HG03354 (cell line): Measurements from ENCODE around the gene GRK5.

Source experiments
- ATAC-seq: cut with Tn5 transposase; IDR thresholded peaks from one replicate; pipeline ENCODE4 v1.9.1; 2021; ENCODE audit warnings: mild to moderate bottlenecking; ENCODE audit not compliant: unreplicated experiment, poor library complexity, severe bottlenecking

Gene GRK5

DNA sequence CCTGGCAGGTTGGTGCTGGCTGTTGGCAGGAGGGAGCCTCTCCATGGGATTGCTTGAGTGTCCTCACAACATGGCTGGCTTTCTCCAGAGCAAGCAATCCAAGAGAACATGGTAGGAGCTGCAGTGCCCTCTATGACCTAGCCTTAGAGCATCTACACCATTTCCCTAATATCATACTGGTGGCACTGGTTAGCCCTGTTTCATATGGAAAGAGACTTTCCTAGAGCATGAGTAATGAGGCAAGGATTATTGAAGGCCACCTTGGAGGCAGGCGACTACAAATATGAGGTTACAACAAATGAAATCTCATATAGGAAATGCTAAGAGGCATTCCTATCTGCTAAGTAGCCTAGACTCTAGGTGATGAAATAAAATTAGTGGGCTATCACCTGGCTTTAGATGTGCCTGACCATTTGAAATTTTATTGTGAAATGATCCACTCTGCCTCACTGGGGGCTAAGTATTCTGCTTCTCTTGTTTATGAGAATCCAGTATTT lies 181.5 kb downstream of the GRK5 start:
- no peak for ATAC-seq

DNA sequence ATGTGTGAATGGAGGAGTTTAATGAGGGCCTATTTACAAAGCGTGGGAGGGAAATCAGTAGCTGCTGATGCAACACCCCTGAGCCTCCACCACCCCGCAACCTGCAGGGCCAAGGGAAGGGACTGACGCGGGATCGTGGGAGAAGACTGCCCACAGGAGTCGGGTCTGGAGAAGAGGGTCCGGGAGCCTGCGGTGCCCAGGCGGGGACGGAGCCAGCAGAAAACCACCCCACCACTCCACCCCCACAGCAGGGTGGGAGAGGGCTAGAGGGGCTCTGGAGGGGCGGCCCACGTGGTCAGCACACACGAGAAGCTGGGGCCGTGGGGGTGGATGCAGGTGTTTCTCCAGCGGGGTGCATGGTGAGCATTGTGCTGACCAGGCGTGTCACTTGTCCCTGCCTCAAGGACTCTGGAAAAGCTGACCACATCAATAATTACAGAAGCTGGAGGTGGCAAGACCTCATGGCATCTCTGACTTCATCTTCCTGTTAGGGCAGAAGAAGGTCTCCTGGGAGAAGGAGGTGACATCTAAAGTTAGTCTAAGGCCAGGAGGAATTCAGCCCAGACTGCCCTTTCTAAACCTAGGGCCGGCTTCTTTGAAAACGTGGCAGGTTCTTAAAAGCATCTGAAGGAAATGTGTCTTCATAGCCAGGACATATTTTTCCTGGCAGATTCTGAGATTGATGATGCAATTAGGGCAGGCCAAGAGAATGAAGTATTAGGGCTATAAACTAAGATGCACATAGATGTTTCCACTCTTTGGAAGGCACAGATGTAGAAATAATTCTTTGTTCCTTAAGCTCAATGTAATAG lies 184.3 kb downstream of the GRK5 start:
- ATAC-seq = no peak

DNA sequence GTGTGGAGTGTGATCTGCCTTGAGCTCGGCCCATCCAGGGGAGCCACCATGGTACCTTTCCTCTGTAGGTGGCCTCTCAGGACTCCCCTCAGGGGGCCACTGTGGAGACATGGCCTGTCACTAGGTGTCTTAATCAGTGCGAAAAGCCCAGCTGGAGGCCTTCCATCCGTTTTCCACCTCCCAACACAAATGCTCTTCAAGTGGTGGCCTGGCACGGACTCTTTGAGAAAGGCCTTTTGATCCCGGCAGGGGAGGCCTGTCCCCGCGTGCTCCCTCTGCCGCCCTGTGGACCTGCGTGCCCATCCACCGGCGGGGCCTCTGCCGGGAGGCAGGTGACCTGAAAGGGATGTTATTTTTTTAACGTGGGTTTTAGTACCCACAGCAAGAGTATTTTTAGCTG lies 185.6 kb downstream of the GRK5 start:
- no peak for ATAC-seq

DNA sequence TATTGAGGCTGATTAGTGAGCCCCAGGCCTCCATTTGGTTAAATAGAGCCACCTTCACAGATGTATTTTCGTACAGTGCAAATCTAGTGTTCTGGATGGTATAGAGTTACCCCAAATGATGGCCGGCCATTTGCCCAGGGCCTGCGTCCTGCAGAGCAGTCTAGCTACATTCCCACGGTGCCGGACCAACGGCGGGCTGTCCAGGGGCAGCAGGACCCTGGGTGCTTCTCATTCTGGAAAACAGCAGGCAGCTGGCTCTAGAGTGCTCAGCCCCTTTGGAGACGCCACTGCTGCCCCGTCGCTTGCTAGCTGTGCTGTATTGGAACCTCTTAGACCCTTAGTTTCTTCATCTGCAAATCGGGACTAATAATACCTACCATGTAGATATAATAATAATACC lies 186.1 kb downstream of the GRK5 start:
- no peak for ATAC-seq

DNA sequence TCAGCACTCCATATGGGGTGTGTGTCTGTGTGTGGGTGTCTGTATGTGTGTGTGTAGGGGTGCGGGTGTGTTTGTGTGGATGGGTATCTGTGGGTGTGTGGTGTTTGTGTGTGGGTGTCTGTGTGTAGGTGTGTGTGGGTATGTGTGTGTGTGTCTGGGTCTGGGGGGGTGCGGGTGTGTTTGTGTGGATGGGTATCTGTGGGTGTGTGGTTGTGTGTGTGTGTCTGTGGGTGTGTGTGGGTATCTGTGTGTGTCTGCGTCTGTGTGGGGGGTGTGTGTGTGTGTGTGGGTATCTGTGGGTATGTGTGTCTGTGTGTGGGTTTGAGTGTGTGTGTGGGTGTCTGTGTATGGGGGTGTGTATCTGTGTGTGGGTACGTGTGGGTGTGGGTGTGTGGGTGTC lies 186.5 kb downstream of the GRK5 start:
- no peak for ATAC-seq

DNA sequence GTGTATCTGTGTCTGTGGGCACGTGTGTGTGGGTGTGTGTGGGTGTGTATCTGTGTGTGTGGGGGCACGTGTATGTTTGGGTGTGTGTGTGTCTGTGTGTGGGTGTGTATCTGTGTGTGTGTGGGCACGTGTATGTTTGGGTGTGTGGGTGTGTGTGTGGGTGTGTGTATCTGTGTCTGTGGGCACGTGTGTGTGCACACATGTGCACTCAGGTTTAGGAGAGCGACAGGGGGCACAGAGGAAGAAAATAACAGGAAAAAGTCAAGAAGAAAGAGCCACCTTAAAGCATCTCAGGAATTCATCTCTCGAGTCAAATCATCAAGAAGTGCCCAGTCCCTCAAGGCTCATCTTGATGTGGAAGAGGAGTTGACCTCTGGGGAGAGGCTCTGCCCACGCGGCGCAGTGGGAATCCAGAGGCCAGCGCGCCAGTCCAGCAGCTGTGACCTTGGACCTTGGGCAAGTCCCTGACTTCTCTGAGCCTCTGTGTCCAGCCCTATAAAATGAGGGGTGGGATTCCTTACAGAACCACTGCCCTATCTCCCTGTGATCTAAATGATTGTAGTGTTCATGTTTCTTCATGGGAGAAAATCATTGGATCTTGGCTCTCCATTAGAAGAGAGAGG lies 187.4 kb downstream of the GRK5 start:
- ATAC-seq = no peak

DNA sequence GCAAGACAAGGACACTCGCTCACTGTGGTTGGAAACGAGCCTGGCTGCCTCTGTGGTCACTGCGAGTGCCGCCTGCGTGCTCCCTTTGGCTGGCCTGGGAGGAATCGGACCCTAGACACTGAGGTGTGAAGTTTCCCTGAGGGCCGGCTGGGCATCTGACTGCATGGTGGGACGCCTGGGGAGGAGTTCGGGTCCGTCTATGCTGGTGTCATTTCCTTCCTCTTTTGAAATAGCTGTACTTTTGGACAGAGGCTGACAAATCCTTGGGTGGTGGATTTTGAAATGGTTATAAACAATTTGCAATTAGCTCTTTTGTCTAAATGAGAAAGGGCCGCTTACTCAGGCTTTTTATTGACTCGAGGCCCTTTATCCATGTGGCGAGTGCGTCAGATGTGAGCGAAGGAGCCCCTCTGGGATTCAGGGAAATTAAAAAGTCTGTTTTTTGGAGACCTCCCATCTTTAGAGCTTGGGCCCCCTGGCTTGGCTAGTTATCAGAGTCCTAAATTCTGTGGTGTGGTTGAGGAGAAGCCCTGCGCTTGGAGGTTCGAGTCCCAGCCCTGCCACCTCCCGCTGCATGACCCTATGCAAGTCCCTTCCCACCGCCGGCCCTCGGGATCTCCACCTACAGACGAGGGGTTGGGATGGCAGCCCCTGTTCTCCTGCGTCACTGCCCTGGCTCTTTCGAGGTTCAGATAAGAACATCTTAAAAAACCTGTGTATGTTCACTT lies 188.1 kb downstream of the GRK5 start:
- ATAC-seq = no peak

DNA sequence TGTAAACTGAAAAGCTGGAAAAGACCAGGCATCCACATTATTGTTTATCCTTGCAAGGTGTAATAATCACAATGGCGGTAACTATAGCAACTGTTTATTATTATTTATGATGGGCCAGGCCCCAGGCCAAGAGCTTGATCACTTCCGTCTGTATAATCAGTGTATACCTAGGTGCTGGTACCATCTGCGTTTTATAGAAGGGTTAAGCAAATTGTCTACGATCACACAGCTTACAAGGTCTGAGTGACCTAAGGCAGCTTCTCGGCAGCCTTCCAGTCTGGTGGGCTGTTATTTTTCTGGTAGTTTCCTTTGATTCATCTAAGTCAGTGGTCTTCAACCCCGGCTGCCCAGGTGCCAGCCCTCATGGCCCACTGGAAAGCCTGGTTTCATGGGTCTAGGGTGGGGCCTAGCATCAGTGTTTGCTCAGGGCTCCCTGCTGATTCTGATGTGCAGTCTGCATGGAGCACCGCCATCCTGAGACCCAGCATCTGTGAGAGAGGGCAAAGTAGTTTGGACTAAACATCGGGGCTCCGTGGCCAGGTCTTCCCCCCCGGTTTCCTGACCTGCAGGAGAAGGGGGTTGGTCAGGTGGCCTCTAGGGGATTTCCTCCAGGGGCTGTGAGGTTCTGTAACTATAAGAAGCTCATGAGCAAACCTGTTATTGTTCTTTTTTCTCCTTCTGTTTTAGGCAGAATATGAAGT lies 188.8 kb downstream of the GRK5 start:
- ATAC-seq = no peak

DNA sequence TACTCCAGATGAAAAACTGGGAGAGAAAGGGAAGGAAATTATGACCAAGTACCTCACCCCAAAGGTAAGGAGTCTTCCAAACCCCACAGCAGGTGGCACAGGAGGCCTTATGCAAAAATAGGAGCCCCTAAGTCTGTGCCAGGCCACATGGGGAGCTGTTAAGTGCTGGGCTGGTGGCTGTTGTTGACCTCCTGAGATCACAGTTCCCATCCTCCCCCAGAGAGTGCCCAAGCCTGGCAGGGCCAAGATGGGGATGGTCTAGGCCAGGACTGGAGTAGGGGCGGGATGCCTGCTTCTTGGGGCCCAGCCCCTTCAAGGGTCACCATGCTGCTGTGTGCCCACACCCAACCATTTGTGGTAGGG lies 189.3 kb downstream of the GRK5 start:
- no peak for ATAC-seq

DNA sequence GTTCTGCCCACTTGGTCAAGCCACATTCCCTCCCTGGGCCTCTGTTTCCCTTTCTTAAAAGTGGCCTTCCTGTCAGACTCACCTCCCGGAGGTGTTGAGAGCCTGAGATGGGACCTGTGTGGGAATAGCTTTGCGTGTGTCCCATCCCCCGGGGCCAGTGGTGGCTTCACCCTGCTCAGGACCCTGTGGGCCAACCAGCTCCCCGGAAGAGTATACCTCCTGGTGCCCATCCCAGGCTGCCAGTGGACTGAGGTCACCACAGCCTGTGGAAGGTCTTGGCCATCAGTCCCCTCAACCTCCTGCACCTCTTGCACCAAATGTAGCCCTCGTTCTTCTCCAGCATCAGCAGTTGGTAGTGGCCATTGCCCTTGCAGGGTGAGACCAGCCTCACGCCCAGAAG lies 190.0 kb downstream of the GRK5 start:
- ATAC-seq = no peak

DNA sequence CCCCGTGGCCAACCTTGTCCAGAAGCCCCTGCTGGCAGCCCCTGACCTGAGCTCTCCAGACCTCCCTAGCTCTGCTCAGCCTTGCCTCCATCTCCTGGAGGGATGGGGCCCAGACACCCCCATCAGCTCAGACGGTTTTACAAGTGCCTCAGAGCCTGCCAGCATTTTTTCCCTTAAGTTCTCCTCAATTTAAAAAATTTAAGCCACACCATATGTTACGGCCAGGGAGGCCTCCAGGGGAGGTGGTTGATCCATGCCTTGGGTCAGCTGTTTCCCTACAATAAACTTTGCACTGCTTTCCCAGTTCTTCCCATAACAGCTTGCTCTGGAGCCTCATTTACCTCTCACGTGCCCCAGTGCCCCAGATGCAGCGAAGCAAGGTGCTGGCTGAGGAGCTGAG lies 191.6 kb downstream of the GRK5 start:
- no peak for ATAC-seq

DNA sequence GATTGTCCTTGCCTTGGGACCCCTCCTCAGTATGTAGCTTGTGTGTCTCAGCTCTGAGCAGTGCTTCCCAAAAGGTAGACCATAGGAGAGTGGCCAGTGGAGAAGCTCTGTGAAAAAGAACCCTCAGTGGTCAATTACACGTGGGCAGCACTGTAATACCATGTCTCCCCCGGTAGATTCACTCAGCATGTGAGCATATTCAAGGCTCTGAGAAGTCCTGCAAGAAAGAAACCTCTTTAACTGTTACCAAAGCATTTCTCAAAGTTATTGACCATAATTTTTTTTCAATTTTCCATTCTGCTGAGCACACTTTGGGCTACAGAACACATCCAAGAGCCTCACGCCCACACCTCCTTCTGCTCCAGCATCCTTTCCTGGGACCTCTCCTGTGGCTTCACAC lies 192.1 kb downstream of the GRK5 start:
- no peak for ATAC-seq

DNA sequence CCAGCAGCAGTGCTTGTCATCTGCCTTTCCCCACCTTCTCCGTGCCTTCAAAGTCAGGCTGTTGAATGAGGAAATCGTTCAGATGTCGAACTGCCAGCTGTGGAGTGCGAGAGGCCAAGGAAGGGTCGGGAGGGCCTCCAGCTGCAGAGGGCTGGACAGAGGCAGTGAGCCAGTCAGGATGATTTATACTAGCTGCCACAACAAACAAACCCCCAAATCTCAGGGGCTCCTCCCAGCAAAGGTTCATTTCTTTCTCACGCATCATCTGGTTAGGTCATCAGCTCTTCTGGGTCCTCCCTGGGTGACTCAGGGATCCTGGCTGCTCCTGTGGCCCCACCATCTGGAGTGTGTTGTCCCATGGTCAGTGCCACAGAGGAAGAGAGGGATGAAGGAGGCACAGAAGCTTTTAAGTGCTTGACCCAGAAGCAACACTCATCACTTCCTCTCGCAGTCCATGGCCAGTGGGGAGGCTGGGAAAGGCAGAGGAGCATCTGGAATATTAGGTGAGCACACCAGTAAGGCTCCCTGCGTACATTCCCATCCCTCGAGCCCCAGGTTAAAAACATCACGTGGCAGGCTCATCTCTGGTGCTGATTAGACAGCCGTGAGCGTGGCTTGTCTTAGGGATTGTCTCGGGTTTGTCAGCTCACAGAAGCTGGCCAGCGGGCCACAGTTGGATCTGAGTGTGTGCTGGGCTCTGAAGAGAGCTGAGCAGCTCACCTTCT lies 194.5 kb downstream of the GRK5 start:
- ATAC-seq = no peak

DNA sequence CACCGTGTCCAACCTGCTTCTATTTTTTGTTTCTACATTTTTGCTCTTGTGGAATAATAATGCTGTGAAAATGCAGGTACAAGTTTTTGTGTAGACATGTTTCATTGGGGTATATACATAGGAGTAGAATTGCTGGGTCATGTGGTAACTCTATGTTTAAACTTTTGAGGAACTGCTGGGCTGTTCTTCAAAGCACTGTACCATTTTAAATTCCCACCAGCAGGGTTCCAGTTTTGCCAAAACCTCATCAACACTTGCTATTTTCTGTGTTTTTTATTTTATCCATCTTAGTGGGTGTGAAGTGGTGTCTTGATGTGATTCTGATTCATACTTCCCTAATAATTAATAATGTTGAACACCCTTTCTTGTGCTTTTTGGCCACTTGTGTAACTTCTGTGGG lies 196.6 kb downstream of the GRK5 start:
- ATAC-seq = no peak

DNA sequence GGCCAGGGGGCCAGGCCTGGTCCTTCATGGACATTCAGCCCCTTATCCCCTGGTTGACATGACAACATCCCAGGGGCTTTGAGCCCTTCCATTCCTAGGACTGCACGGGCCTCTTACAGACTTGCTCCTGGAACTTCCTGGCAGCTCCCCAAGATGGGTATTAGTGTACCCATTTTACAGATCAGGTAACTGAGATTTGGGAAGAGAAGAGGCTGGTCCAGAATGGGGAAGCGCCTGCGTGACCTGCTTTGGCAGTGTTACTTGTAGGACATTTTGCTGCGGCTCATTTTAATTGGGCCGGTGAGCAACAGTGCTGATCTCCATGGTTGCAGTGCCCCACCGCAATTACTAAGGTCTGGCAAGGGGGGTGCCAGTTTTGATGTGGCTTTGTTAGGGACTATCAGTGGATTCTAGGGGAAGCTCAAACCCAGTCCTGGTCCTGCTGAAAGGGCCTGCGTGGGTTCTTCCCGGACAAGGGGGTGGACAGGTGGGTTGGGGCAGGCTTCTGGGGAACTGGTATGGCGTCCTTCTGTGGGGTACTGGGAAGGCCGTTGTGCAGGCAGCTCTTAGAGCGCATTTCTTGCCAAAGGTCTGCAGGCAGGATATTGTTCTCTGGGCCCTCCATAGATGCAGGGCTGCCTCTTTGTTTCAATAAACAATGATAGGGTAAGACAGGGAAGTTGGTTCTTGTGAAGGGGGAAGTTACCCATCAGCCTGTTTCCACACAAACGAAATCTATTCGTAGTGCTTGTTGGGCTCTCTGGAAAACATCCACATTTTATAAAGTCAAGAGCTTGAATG lies 197.5 kb downstream of the GRK5 start:
- no peak for ATAC-seq

DNA sequence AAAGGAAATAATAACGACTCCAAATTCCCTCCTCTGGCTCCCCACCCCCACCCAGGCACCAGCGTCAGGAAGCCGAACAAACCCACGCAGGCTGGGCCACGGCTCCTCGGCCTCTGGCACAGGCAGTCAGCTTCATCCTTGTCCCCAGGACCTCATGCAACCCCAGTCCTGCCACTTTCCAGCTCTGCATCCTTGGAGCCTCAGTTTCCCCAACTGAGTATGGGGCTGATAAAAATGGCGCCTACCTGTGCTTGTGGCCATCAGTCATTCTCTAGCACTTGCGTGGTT lies 198.1 kb downstream of the GRK5 start:
- ATAC-seq = no peak

DNA sequence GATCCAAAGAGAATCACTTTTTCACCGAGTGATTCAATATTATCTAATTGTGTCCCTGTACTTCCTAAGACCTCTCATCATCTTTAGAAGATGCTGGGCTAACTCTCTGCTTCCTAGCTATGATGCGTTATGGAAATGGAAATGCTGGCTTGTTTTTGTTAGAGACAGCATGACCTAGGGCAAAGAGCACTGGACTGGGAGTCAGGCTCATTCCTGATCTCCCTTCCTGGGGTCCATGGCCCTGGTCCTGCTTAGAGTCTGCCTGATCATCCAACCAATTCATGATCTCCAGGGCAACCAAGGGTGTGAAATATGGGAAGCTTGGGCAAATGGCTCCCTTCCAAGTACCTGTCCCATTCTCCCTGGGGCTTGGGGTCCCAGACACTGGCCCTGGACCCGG lies 198.8 kb downstream of the GRK5 start:
- no peak for ATAC-seq

DNA sequence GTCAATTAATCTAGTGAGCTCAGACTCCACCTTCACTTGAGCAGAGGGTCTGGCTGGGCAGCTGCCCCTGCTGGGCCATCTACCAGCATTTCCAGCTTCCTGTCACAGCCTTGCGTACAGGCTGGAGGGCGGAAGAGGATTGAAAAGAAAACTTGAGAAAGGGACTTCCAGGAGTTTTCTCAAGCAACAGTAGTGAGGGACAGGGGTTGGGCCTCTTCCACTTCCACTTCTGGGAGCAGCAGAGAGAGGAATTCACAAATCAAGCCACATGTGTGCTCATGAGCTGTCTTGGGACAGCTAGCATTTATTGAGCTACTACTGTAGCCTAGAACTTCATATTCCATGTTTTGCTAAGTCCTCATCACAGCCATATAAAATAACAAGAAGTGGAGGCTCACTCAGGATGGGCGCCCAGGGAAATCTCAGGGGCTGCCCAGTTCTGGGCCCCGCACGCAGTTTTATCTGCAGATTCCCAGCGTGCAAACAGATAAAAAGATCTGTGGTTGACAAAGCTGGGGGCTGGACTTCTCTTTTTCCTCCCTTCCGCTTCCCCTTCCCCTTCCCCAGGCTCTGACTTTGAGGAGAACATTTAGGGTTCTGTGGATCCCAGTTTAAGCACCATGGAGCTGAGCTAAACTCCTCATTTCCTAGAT lies 199.4 kb downstream of the GRK5 start:
- ATAC-seq = no peak
